Keratinocyte (primary cell): ENCODE results near the gene LMBR1.

ENCODE experiments used
- EZH2 ChIP-seq: IDR thresholded peaks from one replicate; pipeline ENCODE4 v1.6.1; 2012; ENCODE audit warnings: inconsistent platforms, mild to moderate bottlenecking, low read length, moderate library complexity
- TF ChIP-seq, protein P1 (sequence below), 3 experiments: IDR thresholded peaks in 1 of 3; conservative IDR thresholded peaks in 1 of 3; optimal IDR thresholded peaks in 1 of 3; 2 replicates in 2 of 3; 3 replicates in 1 of 3; pipeline versions ENCODE3 to v1.5.1; 2011; ENCODE audit warnings: low read length in 3 of 3, mild to moderate bottlenecking in 3 of 3, moderate library complexity in 2 of 3, control low read depth in 1 of 3, inconsistent platforms in 1 of 3; ENCODE audit not compliant: insufficient read depth in 2 of 3; ENCODE audit errors: extremely low read depth in 1 of 3

GRCh38 chr7:156875766-156876165, 17.2 kb downstream of the LMBR1 start:
- no peak for TF ChIP-seq EZH2
- TF ChIP-seq, protein P1, sequence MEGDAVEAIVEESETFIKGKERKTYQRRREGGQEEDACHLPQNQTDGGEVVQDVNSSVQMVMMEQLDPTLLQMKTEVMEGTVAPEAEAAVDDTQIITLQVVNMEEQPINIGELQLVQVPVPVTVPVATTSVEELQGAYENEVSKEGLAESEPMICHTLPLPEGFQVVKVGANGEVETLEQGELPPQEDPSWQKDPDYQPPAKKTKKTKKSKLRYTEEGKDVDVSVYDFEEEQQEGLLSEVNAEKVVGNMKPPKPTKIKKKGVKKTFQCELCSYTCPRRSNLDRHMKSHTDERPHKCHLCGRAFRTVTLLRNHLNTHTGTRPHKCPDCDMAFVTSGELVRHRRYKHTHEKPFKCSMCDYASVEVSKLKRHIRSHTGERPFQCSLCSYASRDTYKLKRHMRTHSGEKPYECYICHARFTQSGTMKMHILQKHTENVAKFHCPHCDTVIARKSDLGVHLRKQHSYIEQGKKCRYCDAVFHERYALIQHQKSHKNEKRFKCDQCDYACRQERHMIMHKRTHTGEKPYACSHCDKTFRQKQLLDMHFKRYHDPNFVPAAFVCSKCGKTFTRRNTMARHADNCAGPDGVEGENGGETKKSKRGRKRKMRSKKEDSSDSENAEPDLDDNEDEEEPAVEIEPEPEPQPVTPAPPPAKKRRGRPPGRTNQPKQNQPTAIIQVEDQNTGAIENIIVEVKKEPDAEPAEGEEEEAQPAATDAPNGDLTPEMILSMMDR (optimal IDR thresholded peaks at IDR 0.05 in 1 of 3, IDR thresholded peaks at IDR 0.05 in 1 of 3, conservative IDR thresholded peaks at IDR 0.05 in 1 of 3; ENCODE audit: extremely low read depth in 1 of 3, insufficient read depth in 2 of 3, low read length in 3 of 3): no peak
